ENCODE measurements around the gene CRNKL1.
A peak's percentile ranks its signal among the peaks of the same experiment; 100 is the strongest.

Gene CRNKL1

DNA sequence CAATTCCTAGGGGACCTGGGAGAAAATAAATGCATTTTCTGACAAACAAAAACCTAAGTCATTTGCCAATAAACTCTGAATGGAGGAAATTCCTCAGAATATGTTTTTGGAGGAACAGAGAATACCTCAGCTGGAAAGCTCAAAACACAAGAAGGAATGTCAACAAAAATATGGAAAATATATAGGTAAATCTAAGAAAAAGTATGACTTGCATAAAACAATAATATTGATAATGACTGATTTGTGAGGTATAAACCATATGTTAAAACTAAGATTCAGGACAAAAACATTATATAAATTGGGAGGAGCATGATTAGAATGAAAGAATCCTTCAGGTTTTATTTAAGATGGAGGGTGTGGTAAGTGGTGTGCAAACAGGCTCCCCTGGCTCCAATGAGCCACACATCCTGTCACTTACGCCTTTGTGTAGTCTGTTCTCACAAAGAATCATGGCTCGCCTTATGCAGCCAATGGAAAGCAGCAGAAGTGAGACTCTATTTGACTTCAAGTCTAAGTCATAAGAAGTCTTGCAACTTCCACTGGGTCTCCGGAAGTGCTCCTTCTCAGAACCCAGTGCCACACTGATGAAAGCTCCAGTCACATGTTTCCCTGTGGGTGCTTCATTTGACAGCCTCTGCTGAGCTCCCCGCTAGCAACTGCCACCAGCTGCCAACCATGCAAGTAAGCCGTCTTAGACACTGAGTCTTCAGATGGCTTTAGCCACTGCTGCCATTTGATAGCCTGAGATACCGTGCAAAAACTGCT lies 8.2 kb upstream of the CRNKL1 start:
- DNase-seq: no peak

DNA sequence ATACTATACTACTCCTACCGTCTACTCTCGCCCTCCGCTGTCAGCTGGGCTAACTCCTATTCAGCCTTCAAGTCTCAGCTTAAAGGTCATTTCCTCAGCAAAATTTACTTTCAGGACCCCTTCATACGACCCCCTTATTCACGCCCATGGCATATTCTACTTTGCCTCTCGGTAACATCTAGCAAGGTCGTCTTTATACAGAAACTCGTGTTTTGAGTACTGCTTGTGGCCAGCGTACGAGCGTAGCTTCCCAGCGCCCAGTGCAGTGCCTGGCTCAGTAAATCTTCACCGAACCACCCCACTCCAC lies 546 bp downstream of the CRNKL1 start:
- DNase-seq: no peak

DNA sequence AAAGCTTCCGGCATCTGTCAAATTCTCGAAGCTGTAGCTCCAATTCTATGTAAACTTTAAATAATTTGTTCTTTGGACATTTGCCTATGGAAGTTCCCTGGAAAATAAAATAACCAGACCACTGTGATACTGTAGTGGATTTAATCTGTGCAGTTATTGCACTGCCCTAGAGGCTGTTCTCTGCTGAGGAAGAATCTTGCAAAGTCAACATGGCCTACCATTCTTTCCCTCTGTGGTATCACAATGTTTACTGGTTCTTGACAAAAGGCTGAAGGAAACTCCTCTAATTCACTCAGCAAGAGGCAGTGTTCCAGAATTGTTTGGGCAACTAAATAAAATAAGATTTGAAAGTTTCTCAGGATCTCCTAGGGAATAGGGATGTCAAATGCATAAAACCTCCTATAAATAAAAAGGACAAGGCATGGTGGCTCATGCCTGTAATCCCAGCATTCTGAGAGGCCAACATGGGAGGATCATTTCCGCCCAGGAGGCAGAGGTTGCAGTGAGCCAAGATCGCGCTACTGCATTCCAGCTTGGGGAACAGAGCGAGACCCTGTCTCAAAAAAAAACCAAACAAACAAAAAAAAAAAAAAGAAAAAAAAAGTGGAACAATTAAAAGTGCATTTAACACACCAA lies 12.4 kb downstream of the CRNKL1 start:
- DNase-seq: no peak

DNA sequence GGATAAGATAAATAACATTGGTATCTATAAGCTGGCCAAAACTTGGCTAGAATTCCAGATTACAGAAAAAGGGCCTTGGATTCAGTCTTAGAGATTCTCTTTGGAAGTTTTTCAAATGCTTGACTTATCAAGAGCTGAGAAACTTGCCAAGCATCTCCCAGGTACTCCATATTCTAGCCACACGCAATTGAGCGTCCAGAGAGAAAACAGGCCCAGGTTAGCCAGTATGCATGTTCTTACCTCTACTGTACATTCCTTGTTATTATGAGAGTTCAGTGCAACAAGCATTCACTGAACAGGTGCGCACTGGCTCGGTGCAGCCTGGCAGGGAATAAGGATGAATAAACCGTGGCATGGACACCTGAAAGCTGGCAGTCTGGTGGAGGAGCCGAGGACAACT lies 13.7 kb downstream of the CRNKL1 start:
- DNase-seq: no peak

GRCh38 chr20:20037960-20038359 lies 14.3 kb downstream of the CRNKL1 start:
- DNase-seq: no peak

DNA sequence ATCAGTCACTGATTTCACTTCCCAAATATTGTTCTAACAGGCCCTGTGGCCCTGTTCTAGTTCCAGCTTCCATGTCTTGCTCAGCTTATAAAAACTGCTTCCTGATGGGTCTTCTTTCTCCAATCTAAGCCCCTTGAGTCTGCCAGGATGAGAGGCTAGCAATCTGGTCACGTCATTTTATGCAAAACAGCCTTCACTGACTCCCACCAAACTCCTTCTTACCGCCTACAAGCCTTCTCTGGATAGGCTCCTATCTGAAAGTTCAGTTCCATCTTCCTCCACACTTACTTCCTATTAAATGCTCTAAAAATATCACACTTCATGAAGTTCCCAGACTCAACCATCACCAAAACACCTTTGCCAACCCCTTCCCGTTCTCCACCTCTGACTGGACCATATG lies 15.5 kb downstream of the CRNKL1 start:
- no peak for DNase-seq

GRCh38 chr20:20034486-20034885 lies 17.8 kb downstream of the CRNKL1 start:
- no peak for DNase-seq

DNA sequence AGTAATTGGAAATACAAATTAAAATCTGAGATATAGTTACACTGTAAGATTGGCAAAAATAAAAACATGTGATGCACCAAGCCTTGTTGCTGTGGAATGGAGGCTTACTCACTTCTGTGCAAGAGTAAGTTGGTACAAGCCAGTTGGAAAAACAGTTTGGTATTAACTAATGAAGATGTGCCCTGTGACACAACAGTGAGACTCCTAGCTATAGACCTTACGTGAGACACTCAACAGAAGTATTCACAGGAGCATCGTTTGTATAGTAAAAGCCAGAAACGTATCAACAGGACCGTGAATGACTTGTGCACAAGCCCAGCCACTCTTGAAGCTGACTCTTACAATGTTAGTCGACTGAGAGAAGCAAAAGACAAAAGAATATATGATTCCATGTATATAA lies 20.5 kb downstream of the CRNKL1 start:
- DNase-seq: no peak

DNA sequence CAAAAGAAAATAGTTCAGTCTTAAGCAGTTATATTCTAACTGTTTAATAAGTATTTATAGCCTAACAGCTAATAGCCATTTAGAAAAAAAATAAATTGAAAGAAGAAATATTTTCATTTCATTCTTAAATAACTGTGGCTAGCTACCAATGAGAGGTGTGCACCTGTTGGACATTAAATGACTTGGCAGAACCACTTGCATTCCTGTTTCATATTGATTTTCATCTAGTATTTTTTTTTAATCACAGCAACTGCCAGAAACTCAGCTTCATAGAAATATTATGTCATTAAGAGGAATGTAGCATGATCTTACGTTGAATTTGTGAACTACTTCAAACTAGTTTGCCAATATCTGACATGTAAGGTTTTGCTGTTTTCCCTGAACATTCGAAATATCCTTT lies 25.0 kb downstream of the CRNKL1 start:
- DNase-seq: no peak

- DNase-seq: no peak
These were observed 27.3 kb downstream of the CRNKL1 start for GRCh38 chr20:20024942-20025341.

GRCh38 chr20:20023395-20023794 lies 28.9 kb downstream of the CRNKL1 start:
- DNase-seq: no peak

GRCh38 chr20:20022498-20022897 lies 29.8 kb downstream of the CRNKL1 start:
- no peak for DNase-seq

- DNase-seq: no peak
These were observed 30.4 kb downstream of the CRNKL1 start for GRCh38 chr20:20021835-20022234.

GRCh38 chr20:20020908-20021307 lies 31.4 kb downstream of the CRNKL1 start:
- DNase-seq: no peak

DNA sequence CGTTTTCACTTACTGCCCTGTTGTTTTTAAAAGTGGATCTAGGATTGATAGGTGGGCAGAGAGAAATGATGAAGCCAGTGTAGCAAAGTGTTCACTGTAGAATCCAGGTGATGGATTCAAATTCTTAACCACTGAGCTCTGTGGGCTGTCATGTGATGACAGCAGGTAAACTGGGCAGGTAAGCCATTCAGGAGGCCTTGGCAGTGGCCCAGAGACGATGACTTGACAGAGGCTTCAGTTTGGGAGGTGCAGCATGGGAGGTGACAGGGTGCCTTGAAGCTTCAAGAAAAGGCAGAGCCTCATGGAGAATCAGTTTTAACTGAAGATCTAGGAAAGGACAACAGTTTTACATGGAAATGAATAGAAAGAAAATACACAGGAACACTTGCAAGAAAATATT lies 33.1 kb downstream of the CRNKL1 start:
- no peak for DNase-seq

GRCh38 chr20:20018366-20018765 lies 33.9 kb downstream of the CRNKL1 start:
- DNase-seq: no peak

DNA sequence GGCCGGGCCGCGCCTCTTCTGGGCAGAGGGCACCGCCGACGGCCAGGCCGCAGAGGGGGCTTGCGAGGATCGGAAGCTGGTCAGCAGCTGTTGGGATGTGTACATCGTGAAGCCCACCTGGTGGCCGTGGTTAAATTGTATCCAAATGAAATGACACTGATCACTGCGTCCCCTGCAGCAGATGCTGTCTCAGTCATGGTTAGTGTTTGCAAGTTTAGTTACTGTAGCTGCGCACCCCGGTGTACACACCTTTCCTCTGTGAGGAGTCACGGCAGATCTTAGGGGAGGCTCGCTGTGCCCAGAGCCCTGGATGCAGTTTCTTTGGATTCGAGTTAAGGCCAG lies 34.5 kb downstream of the CRNKL1 start:
- peak in 1 of 2 donors; percentile 13 for DNase-seq

GRCh38 chr20:20017001-20017843 lies 35.0 kb downstream of the CRNKL1 start, which contains the start of gene NAA20:
Gene NAA20, plus strand, starts transcription at chr20:20017362. Its CDS starts 35 bp downstream, at chr20:20017397.
- peak; percentile 88 to 90 for DNase-seq

GRCh38 chr20:20014659-20015058 lies 37.6 kb downstream of the CRNKL1 start:
- peak in 1 of 2 donors; percentile 12 for DNase-seq

DNA sequence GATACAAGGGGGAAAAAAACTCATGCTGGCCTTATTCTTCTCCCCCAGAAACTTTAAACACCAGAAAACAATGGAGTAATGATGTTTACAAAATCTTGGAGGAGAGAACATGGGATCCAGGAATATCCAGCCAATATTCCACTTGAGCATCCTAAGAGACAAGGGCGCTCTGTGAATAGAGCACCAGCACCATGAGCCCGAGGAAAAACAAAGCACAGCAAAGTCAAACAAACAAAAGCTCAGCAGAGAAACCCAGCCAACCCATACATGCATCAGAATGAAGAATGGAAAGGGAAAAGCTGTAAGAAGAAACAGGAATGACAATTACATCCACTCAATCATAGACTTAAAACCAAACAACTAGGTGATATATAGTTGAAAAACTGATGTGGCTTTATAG lies 39.7 kb downstream of the CRNKL1 start:
- DNase-seq: no peak

DNA sequence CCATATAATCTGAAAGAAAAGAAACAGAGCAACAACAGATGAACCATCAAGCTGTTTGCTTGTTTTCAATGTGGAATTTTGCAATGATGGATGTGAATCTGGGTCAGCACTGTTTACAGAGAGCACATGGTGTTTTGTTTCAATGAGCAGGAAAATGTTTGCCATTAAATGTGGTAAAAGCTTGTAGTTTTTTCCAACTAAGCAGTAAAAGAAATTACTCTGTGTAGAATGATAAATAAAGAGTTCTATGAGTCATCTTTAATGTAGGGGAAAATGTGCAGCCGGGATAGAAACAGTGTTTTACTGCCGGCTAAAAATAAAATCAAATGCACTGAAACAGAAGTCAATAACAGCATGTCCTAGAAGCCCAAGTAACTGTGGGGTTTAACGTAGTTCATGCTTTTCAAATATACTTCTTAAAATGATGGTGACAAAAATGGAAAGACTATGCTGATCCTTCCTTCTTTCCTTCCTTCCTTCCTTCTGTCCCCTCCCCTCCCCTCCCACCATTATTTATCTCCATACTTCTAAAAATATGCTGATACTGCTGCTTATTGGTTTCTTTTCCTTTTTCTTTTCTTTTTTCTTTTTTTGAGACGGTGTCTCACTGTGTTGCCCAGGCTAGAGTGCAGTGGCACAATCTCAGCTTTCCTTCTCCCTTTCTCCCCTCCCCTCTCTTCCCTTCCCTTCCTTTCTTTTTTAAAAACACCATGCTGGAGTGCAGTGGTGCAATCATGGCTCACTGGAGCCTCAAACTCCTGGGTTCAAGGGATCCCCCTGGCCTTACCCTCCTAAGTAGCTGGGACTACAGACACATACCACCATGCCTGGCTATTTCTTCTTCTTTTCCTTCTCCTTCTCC lies 41.4 kb downstream of the CRNKL1 start:
- no peak for DNase-seq

DNA sequence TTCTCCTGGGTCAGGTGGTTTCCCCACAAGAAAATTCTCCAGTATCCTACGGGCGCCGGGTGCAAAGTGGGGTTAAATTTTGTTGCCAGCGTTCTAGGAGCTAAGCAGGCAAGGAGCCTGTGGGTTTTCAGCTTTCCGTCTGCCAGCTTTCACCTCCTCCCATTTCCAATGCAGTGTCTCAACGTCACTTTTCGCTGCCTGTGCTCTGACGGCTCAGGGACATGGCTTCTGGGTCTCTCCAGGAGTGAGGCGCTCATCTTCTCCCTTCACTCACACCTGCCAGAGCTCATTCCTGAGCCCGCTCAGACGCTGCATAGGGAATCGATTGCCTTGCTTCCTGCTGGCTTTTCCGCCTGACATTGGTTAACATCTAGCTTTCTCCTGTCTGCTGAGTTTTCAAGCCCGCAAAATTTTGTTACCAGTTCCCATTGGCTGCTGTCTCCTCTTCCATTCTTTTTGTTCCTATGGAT lies 42.4 kb downstream of the CRNKL1 start:
- no peak for DNase-seq

GRCh38 chr20:20005342-20005741 lies 46.9 kb downstream of the CRNKL1 start:
- no peak for DNase-seq

Data from CD4-positive, alpha-beta T cell treated with Interferon alpha-2 for 1 hour (primary cell).